Hepatic stellate cell (primary cell): ENCODE measurements around the gene HOXB5.

Source experiments
- DNase-seq: peaks from one replicate; pipeline ENCODE4 v3.0.0; 2011; ENCODE audit warnings: low spot score

The HOXB5 gene

DNA sequence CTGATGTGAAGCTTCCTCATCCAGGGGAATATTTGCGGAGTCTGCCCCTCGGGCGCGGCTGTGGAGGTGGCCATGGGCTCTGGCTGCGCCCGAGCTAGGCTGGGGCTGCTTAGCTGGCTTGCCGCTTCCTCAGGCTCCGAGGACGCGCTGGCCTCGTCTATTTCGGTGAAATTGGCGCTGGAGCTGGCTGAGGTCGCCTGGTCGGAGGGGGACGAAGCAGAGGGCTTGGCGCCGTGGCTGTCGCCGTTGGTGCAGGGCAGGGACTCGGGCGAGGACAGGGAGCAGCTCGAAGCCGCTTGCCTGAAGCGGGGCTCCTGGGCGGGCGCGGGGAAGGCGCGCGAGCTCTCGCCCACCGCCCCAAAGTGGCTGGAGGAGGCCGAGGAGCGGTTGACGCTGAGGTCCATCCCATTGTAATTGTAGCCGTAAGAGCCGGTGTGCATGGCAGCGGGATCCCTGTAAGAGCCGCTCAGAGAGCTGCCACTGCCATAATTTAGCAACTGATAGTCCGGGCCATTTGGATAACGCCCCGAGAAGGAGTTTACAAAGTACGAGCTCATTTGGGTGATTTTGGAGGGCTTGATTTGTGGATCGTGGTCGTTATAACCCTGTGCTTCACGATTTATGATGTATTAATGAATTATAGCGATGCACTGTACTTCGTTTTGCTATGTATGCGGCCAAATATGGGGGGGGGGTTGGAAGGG lies at the start of gene HOXB5:
Gene HOXB5, minus strand, starts transcription at position 654 of the 704 bp plus-strand sequence. Its CDS starts 97 bp downstream, at position 557.
- DNase-seq = no peak

DNA sequence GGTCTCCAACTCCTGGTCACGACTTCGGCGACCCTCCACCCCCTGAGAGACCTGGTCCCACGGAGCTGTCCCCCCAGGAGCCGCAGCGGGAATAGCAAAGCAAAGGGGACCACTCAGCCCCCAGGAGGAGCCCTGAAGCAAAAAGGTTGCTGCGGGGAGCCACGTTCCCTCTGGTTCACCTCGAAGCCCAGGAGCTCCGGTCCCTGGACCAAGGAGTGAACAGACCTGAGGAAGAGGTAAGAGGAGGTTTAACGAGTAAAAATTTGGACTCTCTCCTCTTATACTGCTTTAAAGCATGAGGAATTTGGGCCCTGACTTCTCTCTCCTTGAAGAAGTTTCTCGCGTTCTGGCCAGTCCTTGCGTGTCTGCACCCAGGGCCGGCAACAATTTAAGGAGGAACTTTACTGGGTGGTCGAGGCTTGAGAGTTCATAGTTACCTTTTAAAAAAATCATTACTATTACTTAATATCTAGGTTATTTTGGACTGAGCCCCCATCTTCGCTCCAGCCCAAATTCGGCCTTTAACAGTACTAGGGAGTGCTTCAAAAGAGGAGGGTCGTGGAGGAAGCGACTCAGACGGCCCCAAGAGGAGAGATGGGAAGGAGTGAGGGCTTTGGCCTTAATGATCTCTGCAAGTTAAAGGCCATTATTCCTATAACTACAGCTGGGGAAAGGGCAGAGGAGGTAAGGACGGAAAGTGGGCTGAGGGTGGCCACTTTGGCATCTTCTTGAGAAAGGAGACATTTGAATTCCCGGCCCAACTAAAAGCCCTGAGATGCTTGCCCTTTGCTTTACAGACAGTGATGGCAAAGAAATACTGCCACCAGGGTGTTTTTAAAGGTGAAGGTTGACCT lies 49.5 kb upstream of the HOXB5 start:
- DNase-seq = no peak

GRCh38 chr17:48642059-48642842 lies 48.7 kb upstream of the HOXB5 start:
- no peak for DNase-seq

DNA sequence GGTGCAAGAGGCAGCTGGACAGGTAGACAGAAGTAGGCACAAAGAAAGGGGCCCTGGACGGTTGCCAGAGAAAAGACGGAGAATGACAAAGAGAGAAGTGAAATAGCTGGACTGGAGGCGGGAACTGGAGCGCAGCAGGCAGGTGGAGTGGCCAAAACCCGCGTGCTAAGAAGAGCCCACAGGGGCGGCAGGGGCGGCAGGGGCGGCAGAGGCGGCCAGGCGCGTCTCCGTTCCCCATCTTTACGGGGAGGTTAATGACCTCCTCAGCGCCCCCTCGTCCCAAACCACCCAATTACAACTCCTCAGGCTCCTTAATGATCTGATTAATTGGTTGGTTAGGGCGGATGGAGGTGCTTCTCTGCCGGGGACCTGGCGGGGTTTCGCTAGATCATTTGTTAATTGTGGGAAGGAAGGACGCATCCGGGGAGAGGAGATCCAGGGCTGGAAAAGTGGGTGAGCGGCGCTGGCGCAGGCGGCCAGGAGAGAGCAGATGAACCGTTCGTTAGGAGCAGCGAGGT lies 48.0 kb upstream of the HOXB5 start:
- no peak for DNase-seq

DNA sequence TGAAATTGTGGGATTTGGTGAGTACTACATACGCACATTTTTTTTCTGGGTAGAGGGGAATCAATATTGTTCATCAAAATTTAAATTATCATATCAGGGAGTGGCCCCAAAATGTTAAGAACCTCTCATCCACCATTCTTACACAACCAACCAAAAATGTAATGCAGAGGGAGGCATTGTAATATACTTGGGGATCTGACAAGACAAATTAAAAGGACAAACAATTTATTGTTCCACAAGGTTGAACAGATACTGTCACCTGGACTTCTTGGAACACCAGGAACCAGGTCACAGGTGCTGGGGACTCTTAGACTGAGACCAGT lies 47.2 kb upstream of the HOXB5 start:
- DNase-seq = no peak

GRCh38 chr17:48639982-48640857 lies 46.6 kb upstream of the HOXB5 start:
- no peak for DNase-seq

DNA sequence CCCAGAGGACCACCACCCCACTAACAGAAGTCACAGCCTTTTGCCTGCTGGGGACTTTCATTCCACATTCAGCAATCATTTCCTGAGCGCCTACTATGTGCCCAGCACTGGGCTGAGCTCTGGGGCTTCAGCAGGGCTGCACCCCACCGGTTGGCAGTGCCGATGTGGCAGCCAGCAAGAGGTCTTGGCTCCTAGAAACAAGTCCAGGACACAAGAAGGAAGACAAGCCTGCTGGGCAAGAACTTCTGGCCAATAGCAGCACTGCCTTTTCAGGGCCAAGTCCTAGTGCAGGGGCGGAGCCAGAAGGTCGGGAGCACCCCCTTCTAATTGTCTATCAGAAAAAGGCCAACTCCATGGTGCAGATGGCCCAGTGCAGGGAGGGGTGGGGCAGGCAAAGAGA lies 45.6 kb upstream of the HOXB5 start:
- DNase-seq = no peak

- DNase-seq = peak; percentile 69
Measured at GRCh38 chr17:48637323-48638260, 44.0 kb upstream of the HOXB5 start.

DNA sequence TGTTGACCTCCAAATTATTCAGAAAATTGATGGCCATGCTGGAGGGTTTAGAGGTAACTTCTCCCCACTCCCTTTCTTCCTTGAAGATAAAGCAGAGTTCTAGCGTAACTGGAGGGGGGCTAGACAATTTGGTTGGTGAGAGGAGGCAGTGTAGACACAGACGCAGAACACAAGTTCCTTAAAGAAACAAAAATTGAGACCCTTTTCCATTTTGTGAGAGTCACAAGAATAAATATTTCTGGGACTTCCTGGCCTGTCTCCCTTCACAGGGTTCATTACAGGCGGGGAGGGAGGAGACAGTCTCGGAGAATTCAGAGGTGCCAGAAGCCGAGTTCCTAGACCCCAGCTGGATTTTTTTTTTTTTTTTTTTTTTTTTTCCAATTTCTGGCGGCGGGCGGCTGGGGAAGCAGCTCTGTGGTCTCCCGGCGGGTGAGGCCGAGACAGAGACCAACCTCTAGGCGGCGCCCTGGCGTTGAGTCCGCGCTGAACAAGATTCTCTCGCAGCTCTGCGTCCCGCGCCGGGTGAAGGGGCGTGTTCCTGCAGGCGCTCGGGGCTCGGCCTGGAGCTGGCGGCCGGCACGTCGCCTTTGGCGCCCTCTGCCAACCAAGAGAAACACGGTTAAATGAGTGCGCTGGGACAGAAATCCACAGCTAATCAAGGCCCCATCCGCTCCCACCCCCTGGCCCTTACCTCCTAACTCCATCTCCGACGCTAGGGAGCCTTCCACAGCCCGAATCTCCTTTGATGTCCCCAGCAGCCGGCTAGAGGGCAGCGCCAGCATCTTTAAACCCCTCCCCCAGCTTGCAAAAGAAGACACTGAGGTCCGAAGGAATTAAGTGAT lies 42.8 kb upstream of the HOXB5 start:
- DNase-seq = peak; percentile 54

DNA sequence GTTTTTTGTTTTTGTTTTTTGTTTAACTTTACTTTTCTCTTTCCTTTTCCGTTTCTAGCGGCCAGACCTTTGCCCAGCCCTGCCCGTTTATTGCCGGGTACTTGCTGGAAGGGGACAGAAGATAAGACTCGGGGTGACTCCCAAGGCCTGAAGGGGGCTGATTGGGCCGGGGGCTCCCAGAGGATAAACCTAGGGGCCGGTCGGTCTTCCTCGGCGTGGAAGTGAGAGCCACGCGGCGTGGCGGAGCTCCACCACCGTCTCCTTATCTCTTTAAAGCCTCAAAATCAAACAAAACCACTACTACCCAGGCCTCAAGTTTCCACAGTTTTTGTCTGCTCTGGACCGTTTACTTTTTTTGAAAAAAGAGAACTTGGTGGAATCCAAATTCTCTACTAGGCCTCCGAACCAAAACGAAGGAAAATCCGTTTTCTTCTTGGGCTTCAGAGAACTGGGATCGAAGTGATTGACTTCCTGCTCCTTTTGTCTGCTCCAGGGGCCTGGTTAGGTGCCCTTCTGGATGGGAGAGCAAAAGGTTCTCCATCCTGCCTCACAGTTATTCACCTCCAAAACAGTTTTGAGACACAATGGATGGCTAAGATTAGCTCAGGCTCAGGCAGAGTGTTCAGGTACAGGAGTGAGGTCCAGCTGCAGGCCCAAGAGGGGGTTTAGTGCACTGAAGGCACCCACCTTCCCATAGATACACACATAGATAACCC lies 41.1 kb upstream of the HOXB5 start:
- DNase-seq = no peak

GRCh38 chr17:48633266-48633677 lies 39.7 kb upstream of the HOXB5 start:
- DNase-seq = no peak

- DNase-seq = no peak
Measured at GRCh38 chr17:48632579-48633265, 39.1 kb upstream of the HOXB5 start.

- DNase-seq = no peak
Measured at GRCh38 chr17:48631693-48632578, 38.4 kb upstream of the HOXB5 start.

- no peak for DNase-seq
Measured at GRCh38 chr17:48630925-48631692, 37.5 kb upstream of the HOXB5 start.

DNA sequence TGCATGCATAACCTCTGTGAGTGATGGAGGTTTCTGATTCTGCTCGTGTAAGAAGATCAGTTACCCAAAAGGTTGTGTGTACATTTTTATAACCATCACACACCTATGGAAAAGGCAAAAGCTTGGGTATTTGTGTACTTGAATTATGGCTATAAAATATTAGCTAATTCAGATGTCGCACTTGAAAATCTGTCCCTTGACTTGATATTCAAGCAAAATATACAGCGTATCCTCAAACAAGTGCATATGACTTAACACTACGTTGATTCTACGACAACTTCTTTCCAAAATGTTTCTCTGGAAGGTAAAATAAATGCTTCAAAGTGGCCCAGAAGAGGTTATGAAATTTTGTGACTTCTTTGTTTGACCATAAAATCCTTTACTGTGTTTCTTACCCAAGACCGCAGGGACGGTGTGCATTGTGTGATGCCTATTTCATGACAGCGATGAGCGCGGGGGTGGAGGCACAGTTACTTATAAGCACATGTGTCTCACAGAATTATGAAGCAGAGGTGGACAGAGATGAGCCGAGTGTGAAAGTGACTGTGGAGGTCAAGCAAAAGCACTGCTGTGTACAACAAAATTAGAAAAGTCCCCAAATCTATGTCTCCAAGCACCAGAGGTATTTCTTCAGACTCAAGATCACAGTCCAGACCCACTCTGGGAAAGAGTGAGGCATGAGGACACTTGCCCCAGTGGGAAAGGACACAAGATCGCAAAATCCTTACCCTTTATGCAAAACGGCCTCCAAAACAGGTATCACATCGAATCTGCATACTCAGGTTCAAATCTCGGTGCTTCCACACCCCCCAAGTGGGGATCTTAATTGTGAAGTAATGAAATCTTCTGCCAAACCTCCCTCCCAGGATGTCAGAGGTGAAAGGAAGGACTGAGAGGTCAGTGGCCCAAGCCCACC lies 36.7 kb upstream of the HOXB5 start:
- no peak for DNase-seq
